Endothelial cell of umbilical vein (primary cell): ENCODE results near the gene MPZL2. TPM values are rescaled to one million over a fixed set of nuclear protein-coding genes. Genes with fewer than 3 reads are reported as not detected.

ENCODE experiments used
- BruUV-seq: library from RNA; stranded (reverse); fragments of 400-500 nt; replicated peaks from 2 replicates; lab custom pipeline; 2021; lab: Mats Ljungman, UMichigan
- CTCF ChIA-PET: fragments of 300-600, 350-600 bp; sonication (Branson Sonifier 250); formaldehyde crosslinking; loops from one replicate; lab custom pipeline; 2021; ENCODE audit warnings: antibody characterized with exemption, inconsistent platforms; lab: Charles Lee
- POLR2A ChIA-PET: fragments of 300-600, 350-600 bp; sonication (Branson Sonifier 250); formaldehyde crosslinking; loops from one replicate; lab custom pipeline; 2021; ENCODE audit warnings: antibody characterized with exemption, inconsistent platforms; lab: Charles Lee
- DNase-seq: peaks from one replicate; pipeline ENCODE4 v3.0.0-alpha.2; 2011; ENCODE audit warnings: low read depth, low spot score
- FAIRE-seq: peaks from 2 replicates; lab custom pipeline; 2011; peaks lifted over from hg19 to GRCh38; lab: Jason Lieb, UNC
- H2AFZ ChIP-seq: 2 replicates; pipeline ENCODE4 v1.6.0; 2012; ENCODE audit warnings: low read depth, low read length, control low read depth, inconsistent platforms
- H3K27ac ChIP-seq: 2 replicates; pipeline ENCODE4 v1.5.1; 2011; ENCODE audit warnings: low read depth, mild to moderate bottlenecking, control low read depth, low read length, moderate library complexity; ENCODE audit not compliant: insufficient read depth
- H3K27me3 ChIP-seq, 2 experiments: 2 replicates each; pipeline versions ENCODE4 v1.6.0 to v1.6.1; 2011; ENCODE audit warnings: low read length in 2 of 2, mixed read lengths in 1 of 2; ENCODE audit not compliant: control insufficient read depth in 2 of 2, insufficient read depth in 2 of 2
- H3K36me3 ChIP-seq, 2 experiments: 2 replicates in 1 of 2; 3 replicates in 1 of 2; pipeline ENCODE4 v1.5.1; 2011; ENCODE audit warnings: low read length in 2 of 2, mild to moderate bottlenecking in 1 of 2, moderate library complexity in 1 of 2; ENCODE audit not compliant: control insufficient read depth in 2 of 2, insufficient read depth in 2 of 2; ENCODE audit errors: extremely low read depth in 1 of 2
- H3K4me1 ChIP-seq: 3 replicates; pipeline ENCODE4 v1.5.1; 2011; ENCODE audit warnings: mild to moderate bottlenecking, low read length; ENCODE audit not compliant: control insufficient read depth, insufficient read depth; ENCODE audit errors: extremely low read depth
- H3K4me2 ChIP-seq: 2 replicates; pipeline ENCODE4 v1.6.1; 2011; ENCODE audit warnings: low read length, control low read depth, mixed read lengths; ENCODE audit not compliant: insufficient read depth
- H3K4me3 ChIP-seq, 3 experiments: fragments of 200-600 bp in 1 of 3; sonication (generic), shearing (Covaris generic) in 1 of 3; replicated peaks in 1 of 3; 2 replicates each; pipeline ENCODE4 v1.5.1; 2011 to 2016; ENCODE audit warnings: control low read depth in 3 of 3, low read length in 3 of 3, mild to moderate bottlenecking in 2 of 3, inconsistent platforms in 1 of 3, low read depth in 1 of 3, moderate library complexity in 1 of 3; ENCODE audit not compliant: insufficient read depth in 1 of 3
- H3K79me2 ChIP-seq: 2 replicates; pipeline ENCODE4 v1.6.0; 2012; ENCODE audit warnings: low read length, inconsistent platforms; ENCODE audit not compliant: control insufficient read depth, insufficient read depth
- H3K9ac ChIP-seq: replicated peaks from 2 replicates; pipeline ENCODE3; 2011; ENCODE audit warnings: low read length, control low read depth; ENCODE audit not compliant: insufficient read depth; ENCODE audit errors: extremely low read depth
- H3K9me1 ChIP-seq: replicated peaks from 3 replicates; pipeline ENCODE4 v1.6.0; 2011; ENCODE audit warnings: mild to moderate bottlenecking, low read length; ENCODE audit not compliant: control insufficient read depth, insufficient read depth; ENCODE audit errors: extremely low read depth
- H3K9me3 ChIP-seq: replicated peaks from 2 replicates; pipeline ENCODE4 v1.5.1; 2012; ENCODE audit warnings: low read length, inconsistent platforms; ENCODE audit not compliant: control insufficient read depth, insufficient read depth
- H4K20me1 ChIP-seq: replicated peaks from 2 replicates; pipeline ENCODE3; 2011; ENCODE audit warnings: mild to moderate bottlenecking, low read length; ENCODE audit not compliant: control insufficient read depth, insufficient read depth; ENCODE audit errors: extremely low read depth
- EZH2 ChIP-seq: IDR thresholded peaks from 2 replicates; pipeline ENCODE4 v1.6.1; 2012; ENCODE audit warnings: borderline replicate concordance, low read depth, mild to moderate bottlenecking, moderate library complexity, low read length, inconsistent platforms; ENCODE audit not compliant: severe bottlenecking
- FOS ChIP-seq: IDR thresholded peaks from 2 replicates; pipeline ENCODE4 v1.6.1; 2011; ENCODE audit warnings: mild to moderate bottlenecking, low read length, moderate library complexity, borderline replicate concordance; ENCODE audit not compliant: insufficient read depth
- MYC ChIP-seq: IDR thresholded peaks from one replicate; pipeline ENCODE4 v1.6.1; 2011; ENCODE audit warnings: mild to moderate bottlenecking, low read depth, low read length
- dilution Hi-C: fragments of 300-500 bp; cut with MboI; formaldehyde crosslinking; loops from one replicate; pipeline ENCODE4 v1.15.0; 2019; ENCODE audit warnings: low sequenced_read_pairs; ENCODE audit not compliant: extremely low pct_ligation_motif_present
- intact Hi-C: fragments of 100-400 bp; cut with micrococcal nuclease; formaldehyde crosslinking; loops from one replicate; pipeline ENCODE4 v1.10.0; 2022
- polyA plus RNA-seq, 4 experiments: library from polyadenylated mRNA; depleted of rRNA in 3 of 4; stranded (reverse) in 3 of 4; unstranded in 1 of 4; fragments of >200 nt; gene quantifications; 2 replicates each; pipeline versions ENCODE4 v1.2.1 to v1.2.3, GENCODE V29; 2011 to 2012; ENCODE audit warnings: missing spikeins in 1 of 4
- total RNA-seq: library from RNA; stranded (reverse); gene quantifications from 2 replicates; pipeline ENCODE4 v1.2.3, GENCODE V29; 2021
- TF ChIP-seq, protein P1 (sequence below): IDR thresholded peaks from 2 replicates; pipeline ENCODE4 v1.6.1; 2011; ENCODE audit not compliant: insufficient read depth, insufficient read length
- TF ChIP-seq, protein P2 (sequence below), 2 donors: IDR thresholded peaks; 1 replicate in 1 of 2; 2 replicates in 1 of 2; pipeline ENCODE4 v1.5.1; 2011; ENCODE audit warnings: low read length in 2 of 2, mild to moderate bottlenecking in 2 of 2, moderate library complexity in 2 of 2, control low read depth in 1 of 2, inconsistent platforms in 1 of 2, low read depth in 1 of 2; ENCODE audit not compliant: insufficient read depth in 1 of 2; ENCODE audit errors: extremely low read depth in 1 of 2

MPZL2 gene
- total and polyA plus RNA-seq, 2 donors (not counting 3 experiments of a cell fraction or from before 2014, with no cell fraction given), result 21.0 to 49.5 TPM

DNA sequence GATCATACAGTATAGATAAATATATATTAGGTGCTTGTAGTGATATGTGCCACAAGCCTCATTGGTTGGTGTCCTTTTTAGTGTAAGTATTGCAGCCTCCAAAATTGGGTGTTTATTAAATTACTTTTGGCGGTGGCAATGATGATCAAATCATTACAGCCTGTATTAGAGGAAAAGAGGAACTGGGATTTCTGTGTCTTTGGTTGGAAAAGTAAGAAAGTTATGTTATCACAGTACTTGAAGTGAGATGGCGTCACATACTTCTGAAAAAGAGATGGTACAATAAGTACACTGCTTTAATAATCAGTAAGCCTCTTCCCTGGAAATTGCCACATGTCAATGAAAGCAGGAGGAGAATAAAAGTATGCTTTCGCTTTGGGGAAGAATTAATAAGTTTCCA is 11.4 kb downstream of the MPZL2 start:
- Histone ChIP-seq H3K79me2 (no peaks in the 10 kb centered on the region), H2AFZ (peak overlapping the region; percentile 97), H4K20me1 (no peaks in the 10 kb centered on the region), H3K9me1 (no peaks in the 10 kb centered on the region), H3K9ac (peak overlapping the region; percentile 67), H3K4me2 (peak overlapping the region; percentile 80), H3K27me3 (no peaks in the 10 kb centered on the region), H3K27ac (no peak overlapping the region), H3K36me3 (peaks cover 0 to 2% of the 10 kb centered on the region in 2 experiments), H3K4me1 (peaks cover 15% of the 10 kb centered on the region), H3K4me3 (peak overlapping the region; percentile 40 to 95 (median 85)), H3K9me3 (no peaks in the 10 kb centered on the region)
- dilution Hi-C loops, result no loop called here
- ChIA-PET POLR2A (no interaction called here), CTCF (interaction anchor here (1.3 to 4.4 kb wide), 3 partner anchors 10 to 54 kb away, joined by 3 to 23 read pairs (median 6); no protein-coding TSS in a partner anchor)
- TF ChIP-seq EZH2 (no peak), MYC (no peak), FOS (no peak)
- TF ChIP-seq, protein P1, sequence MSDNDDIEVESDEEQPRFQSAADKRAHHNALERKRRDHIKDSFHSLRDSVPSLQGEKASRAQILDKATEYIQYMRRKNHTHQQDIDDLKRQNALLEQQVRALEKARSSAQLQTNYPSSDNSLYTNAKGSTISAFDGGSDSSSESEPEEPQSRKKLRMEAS, result no peak
- TF ChIP-seq, protein P2, sequence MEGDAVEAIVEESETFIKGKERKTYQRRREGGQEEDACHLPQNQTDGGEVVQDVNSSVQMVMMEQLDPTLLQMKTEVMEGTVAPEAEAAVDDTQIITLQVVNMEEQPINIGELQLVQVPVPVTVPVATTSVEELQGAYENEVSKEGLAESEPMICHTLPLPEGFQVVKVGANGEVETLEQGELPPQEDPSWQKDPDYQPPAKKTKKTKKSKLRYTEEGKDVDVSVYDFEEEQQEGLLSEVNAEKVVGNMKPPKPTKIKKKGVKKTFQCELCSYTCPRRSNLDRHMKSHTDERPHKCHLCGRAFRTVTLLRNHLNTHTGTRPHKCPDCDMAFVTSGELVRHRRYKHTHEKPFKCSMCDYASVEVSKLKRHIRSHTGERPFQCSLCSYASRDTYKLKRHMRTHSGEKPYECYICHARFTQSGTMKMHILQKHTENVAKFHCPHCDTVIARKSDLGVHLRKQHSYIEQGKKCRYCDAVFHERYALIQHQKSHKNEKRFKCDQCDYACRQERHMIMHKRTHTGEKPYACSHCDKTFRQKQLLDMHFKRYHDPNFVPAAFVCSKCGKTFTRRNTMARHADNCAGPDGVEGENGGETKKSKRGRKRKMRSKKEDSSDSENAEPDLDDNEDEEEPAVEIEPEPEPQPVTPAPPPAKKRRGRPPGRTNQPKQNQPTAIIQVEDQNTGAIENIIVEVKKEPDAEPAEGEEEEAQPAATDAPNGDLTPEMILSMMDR (IDR thresholded peaks at IDR 0.05; ENCODE audit: extremely low read depth in 1 of 2, insufficient read depth in 1 of 2, low read depth in 1 of 2, low read length in 2 of 2), result no peak
- intact Hi-C loops, result loop anchor here (1.0 kb wide), 2 partner anchors 11 to 23 kb away; no protein-coding TSS in a partner anchor
- FAIRE-seq, result no peak
- no peak for DNase-seq
- no TSS peak for BruUV-seq
